GM18907 (cell line): ENCODE results near the gene ABHD14A.
"Not testable (repeated sequence)": the region's sequence is repeated elsewhere in the genome, so short reads cannot be mapped to it uniquely, and the experiment has no call there.

Experiments used
- ATAC-seq: cut with Tn5 transposase; IDR thresholded peaks from one replicate; pipeline ENCODE4 v1.9.1; 2021; ENCODE audit warnings: mild to moderate bottlenecking, moderate library complexity; ENCODE audit not compliant: unreplicated experiment

ABHD14A gene

GRCh38 chr3:51993657-51994056 is 18.8 kb downstream of the ABHD14A start:
- not testable (repeated sequence) for ATAC-seq

GRCh38 chr3:51994530-51994929 is 19.7 kb downstream of the ABHD14A start:
- no peak for ATAC-seq

- ATAC-seq: peak; percentile 90
Measured at GRCh38 chr3:51995346-51996163, 20.7 kb downstream of the ABHD14A start, which contains the start of gene RPL29. Gene RPL29 (minus strand): TSS chr3:51995895. CDS start chr3:51995461, 434 bp downstream.

GRCh38 chr3:51997172-51997571 is 22.3 kb downstream of the ABHD14A start:
- ATAC-seq: no peak

GRCh38 chr3:51997935-51998596 is 23.2 kb downstream of the ABHD14A start:
- no peak for ATAC-seq

GRCh38 chr3:51998774-51999173 is 23.9 kb downstream of the ABHD14A start:
- ATAC-seq: no peak

GRCh38 chr3:51999846-52000245 is 25.0 kb downstream of the ABHD14A start:
- no peak for ATAC-seq

GRCh38 chr3:52001443-52001974 is 26.6 kb downstream of the ABHD14A start:
- peak; percentile 70 for ATAC-seq

GRCh38 chr3:52002748-52003147 is 27.9 kb downstream of the ABHD14A start:
- ATAC-seq: no peak

GRCh38 chr3:52004163-52004787 is 29.4 kb downstream of the ABHD14A start:
- ATAC-seq: no peak

- ATAC-seq: no peak
Measured at GRCh38 chr3:52004906-52005395, 30.1 kb downstream of the ABHD14A start.

GRCh38 chr3:52005571-52005986 is 30.7 kb downstream of the ABHD14A start:
- no peak for ATAC-seq

- no peak for ATAC-seq
Measured at GRCh38 chr3:52006017-52006819, 31.4 kb downstream of the ABHD14A start.

- ATAC-seq: no peak
Measured at GRCh38 chr3:52006820-52007133, 31.9 kb downstream of the ABHD14A start.

- no peak for ATAC-seq
Measured at GRCh38 chr3:52007291-52007690, 32.4 kb downstream of the ABHD14A start.

GRCh38 chr3:52010431-52010830 is 35.6 kb downstream of the ABHD14A start:
- ATAC-seq: no peak

GRCh38 chr3:52012699-52013098 is 37.8 kb downstream of the ABHD14A start:
- ATAC-seq: no peak

GRCh38 chr3:52013802-52014598 is 39.1 kb downstream of the ABHD14A start:
- no peak for ATAC-seq

GRCh38 chr3:52014613-52015012 is 39.7 kb downstream of the ABHD14A start:
- ATAC-seq: no peak
